Measurements from ENCODE around the gene KANK2. TPM values are rescaled to one million over a fixed set of nuclear protein-coding genes. Genes with fewer than 3 reads are reported as not detected.
A peak's percentile ranks its signal among the peaks of the same experiment; 100 is the strongest.

Gene KANK2
- total and polyA plus RNA-seq, 2 of the 13 experiments (the other 11 are each of a cell fraction or from before 2014, with no cell fraction given): 5.7 to 12.9 TPM

GRCh38 chr19:11137542-11138384 is 59.6 kb downstream of the KANK2 start (continued):
- TF ChIP-seq PCBP1 (IDR thresholded peaks at IDR 0.05; ENCODE audit: borderline replicate concordance, low read depth, low read length) (no peak), MXI1 (IDR thresholded peaks at IDR 0.05; ENCODE audit: borderline replicate concordance, low read depth, low read length) (peak; percentile 47; the same call in 1 of the 3 replicates), ARNT (IDR thresholded peaks at IDR 0.05) (no peak), ATF2 (CRISPR knock-in tag; IDR thresholded peaks at IDR 0.05) (no peak), ZNF775 (CRISPR knock-in tag; IDR thresholded peaks at IDR 0.05; ENCODE audit: borderline replicate concordance) (no peak), PHF21A (CRISPR knock-in tag; IDR thresholded peaks at IDR 0.05) (no peak), ZNF557 (CRISPR knock-in tag; IDR thresholded peaks at IDR 0.05) (no peak), HNRNPLL (IDR thresholded peaks at IDR 0.05; ENCODE audit: low read depth, low read length, poor library complexity, severe bottlenecking) (no peak), CENPX (CRISPR knock-in tag; IDR thresholded peaks at IDR 0.05) (no peak), ZNF44 (CRISPR knock-in tag; IDR thresholded peaks at IDR 0.05) (no peak), ZFYVE20 (CRISPR knock-in tag; IDR thresholded peaks at IDR 0.05; ENCODE audit: borderline replicate concordance, low read depth) (no peak), ARID2 (CRISPR knock-in tag; IDR thresholded peaks at IDR 0.05; ENCODE audit: borderline replicate concordance) (no peak), ZNF432 (CRISPR knock-in tag; IDR thresholded peaks at IDR 0.05; ENCODE audit: borderline replicate concordance) (no peak), LCORL (IDR thresholded peaks at IDR 0.05) (no peak), LCORL (CRISPR knock-in tag; IDR thresholded peaks at IDR 0.05) (peak; percentile 89), ZNF784 (CRISPR knock-in tag; IDR thresholded peaks at IDR 0.05; ENCODE audit: borderline replicate concordance) (no peak)
- TF ChIP-seq, protein P1, sequence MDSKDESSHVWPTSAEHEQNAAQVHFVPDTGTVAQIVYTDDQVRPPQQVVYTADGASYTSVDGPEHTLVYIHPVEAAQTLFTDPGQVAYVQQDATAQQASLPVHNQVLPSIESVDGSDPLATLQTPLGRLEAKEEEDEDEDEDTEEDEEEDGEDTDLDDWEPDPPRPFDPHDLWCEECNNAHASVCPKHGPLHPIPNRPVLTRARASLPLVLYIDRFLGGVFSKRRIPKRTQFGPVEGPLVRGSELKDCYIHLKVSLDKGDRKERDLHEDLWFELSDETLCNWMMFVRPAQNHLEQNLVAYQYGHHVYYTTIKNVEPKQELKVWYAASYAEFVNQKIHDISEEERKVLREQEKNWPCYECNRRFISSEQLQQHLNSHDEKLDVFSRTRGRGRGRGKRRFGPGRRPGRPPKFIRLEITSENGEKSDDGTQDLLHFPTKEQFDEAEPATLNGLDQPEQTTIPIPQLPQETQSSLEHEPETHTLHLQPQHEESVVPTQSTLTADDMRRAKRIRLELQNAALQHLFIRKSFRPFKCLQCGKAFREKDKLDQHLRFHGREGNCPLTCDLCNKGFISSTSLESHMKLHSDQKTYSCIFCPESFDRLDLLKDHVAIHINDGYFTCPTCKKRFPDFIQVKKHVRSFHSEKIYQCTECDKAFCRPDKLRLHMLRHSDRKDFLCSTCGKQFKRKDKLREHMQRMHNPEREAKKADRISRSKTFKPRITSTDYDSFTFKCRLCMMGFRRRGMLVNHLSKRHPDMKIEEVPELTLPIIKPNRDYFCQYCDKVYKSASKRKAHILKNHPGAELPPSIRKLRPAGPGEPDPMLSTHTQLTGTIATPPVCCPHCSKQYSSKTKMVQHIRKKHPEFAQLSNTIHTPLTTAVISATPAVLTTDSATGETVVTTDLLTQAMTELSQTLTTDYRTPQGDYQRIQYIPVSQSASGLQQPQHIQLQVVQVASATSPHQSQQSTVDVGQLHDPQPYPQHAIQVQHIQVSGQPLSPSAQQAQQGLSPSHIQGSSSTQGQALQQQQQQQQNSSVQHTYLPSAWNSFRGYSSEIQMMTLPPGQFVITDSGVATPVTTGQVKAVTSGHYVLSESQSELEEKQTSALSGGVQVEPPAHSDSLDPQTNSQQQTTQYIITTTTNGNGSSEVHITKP (CRISPR knock-in tag; IDR thresholded peaks at IDR 0.05; ENCODE audit: low read depth): peak; percentile 97
- TF ChIP-seq, protein P2, sequence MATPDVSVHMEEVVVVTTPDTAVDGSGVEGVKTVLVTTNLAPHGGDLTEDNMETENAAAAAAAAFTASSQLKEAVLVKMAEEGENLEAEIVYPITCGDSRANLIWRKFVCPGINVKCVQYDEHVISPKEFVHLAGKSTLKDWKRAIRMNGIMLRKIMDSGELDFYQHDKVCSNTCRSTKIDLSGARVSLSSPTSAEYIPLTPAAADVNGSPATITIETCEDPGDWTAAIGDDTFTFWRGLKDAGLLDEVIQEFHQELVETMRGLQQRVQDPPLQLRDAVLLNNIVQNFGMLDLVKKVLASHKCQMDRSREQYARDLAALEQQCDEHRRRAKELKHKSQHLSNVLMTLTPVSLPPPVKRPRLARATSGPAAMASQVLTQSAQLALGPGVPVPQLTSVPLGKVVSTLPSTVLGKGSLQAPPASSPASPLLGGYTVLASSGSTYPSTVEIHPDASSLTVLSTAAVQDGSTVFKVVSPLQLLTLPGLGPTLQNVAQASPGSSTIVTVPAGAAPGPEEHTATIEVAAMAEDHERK (CRISPR knock-in tag; IDR thresholded peaks at IDR 0.05; ENCODE audit: low read depth): no peak
- TF ChIP-seq, protein P3, sequence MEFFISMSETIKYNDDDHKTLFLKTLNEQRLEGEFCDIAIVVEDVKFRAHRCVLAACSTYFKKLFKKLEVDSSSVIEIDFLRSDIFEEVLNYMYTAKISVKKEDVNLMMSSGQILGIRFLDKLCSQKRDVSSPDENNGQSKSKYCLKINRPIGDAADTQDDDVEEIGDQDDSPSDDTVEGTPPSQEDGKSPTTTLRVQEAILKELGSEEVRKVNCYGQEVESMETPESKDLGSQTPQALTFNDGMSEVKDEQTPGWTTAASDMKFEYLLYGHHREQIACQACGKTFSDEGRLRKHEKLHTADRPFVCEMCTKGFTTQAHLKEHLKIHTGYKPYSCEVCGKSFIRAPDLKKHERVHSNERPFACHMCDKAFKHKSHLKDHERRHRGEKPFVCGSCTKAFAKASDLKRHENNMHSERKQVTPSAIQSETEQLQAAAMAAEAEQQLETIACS (CRISPR knock-in tag; IDR thresholded peaks at IDR 0.05): no peak

Data from HepG2 (cell line).